Panc1 (cell line): ENCODE data around the gene TRAF2.
A peak's percentile ranks its signal among the peaks of the same experiment; 100 is the strongest.

Source experiments
- POLR2AphosphoS5 ChIP-seq: IDR thresholded peaks from 2 replicates; pipeline ENCODE4 v1.6.1; 2012; ENCODE audit warnings: mild to moderate bottlenecking, low read depth, low read length, moderate library complexity
- TF ChIP-seq, protein P1 (sequence below): fragments of 450-650 bp; IDR thresholded peaks from 2 replicates; pipeline ENCODE4 v1.5.1; 2017; ENCODE audit warnings: mild to moderate bottlenecking
- TF ChIP-seq, protein P2 (sequence below), 2 experiments: IDR thresholded peaks; 2 replicates each; pipeline ENCODE4 v1.6.1; 2011 to 2012; ENCODE audit warnings: low read depth in 2 of 2, control low read depth in 1 of 2, low read length in 1 of 2, mild to moderate bottlenecking in 1 of 2, moderate library complexity in 1 of 2; ENCODE audit not compliant: insufficient read depth in 1 of 2

DNA sequence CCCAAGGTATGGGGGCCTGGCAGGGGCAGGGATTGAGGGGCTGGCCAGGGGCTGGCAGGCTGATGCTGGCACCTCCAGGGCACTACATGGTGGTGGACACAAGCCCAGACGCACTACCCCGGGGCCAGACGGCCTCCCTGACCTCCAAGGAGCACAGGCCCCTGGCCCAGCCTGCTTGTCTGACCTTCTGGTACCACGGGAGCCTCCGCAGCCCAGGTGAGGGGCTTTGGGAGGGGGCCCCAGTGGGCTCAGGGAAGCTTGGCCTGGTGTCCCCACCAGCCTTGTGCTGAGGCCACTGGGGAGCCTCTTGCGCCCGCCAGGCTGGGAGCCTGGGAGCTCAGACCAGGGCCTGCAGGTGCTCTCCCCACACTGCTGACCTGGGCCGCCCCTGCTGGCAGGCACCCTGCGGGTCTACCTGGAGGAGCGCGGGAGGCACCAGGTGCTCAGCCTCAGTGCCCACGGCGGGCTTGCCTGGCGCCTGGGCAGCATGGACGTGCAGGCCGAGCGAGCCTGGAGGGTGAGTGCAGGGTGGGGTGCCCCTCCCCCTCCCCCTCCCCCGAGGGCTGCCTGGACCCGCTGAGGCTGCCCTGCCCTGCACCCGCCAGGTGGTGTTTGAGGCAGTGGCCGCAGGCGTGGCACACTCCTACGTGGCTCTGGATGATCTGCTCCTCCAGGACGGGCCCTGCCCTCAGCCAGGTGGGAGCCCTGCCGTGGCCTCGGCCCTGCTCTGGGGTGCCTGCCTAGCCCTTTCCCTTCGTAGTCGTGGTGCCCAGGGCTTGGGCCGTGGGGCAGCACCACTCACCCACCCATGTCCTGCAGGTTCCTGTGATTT, 28.5 kb upstream of the TRAF2 start:
- TF ChIP-seq, protein P1, sequence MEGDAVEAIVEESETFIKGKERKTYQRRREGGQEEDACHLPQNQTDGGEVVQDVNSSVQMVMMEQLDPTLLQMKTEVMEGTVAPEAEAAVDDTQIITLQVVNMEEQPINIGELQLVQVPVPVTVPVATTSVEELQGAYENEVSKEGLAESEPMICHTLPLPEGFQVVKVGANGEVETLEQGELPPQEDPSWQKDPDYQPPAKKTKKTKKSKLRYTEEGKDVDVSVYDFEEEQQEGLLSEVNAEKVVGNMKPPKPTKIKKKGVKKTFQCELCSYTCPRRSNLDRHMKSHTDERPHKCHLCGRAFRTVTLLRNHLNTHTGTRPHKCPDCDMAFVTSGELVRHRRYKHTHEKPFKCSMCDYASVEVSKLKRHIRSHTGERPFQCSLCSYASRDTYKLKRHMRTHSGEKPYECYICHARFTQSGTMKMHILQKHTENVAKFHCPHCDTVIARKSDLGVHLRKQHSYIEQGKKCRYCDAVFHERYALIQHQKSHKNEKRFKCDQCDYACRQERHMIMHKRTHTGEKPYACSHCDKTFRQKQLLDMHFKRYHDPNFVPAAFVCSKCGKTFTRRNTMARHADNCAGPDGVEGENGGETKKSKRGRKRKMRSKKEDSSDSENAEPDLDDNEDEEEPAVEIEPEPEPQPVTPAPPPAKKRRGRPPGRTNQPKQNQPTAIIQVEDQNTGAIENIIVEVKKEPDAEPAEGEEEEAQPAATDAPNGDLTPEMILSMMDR: no peak
- 0 out of 2 replicates have a peak, but pooled peaks have one; percentile 20 for TF ChIP-seq POLR2AphosphoS5
- TF ChIP-seq, protein P2, sequence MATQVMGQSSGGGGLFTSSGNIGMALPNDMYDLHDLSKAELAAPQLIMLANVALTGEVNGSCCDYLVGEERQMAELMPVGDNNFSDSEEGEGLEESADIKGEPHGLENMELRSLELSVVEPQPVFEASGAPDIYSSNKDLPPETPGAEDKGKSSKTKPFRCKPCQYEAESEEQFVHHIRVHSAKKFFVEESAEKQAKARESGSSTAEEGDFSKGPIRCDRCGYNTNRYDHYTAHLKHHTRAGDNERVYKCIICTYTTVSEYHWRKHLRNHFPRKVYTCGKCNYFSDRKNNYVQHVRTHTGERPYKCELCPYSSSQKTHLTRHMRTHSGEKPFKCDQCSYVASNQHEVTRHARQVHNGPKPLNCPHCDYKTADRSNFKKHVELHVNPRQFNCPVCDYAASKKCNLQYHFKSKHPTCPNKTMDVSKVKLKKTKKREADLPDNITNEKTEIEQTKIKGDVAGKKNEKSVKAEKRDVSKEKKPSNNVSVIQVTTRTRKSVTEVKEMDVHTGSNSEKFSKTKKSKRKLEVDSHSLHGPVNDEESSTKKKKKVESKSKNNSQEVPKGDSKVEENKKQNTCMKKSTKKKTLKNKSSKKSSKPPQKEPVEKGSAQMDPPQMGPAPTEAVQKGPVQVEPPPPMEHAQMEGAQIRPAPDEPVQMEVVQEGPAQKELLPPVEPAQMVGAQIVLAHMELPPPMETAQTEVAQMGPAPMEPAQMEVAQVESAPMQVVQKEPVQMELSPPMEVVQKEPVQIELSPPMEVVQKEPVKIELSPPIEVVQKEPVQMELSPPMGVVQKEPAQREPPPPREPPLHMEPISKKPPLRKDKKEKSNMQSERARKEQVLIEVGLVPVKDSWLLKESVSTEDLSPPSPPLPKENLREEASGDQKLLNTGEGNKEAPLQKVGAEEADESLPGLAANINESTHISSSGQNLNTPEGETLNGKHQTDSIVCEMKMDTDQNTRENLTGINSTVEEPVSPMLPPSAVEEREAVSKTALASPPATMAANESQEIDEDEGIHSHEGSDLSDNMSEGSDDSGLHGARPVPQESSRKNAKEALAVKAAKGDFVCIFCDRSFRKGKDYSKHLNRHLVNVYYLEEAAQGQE (IDR thresholded peaks at IDR 0.05; ENCODE audit: insufficient read depth in 1 of 2, low read depth in 2 of 2, low read length in 1 of 2): no peak
